GM12873 (cell line): Measurements from ENCODE around the gene LACRT.

Experiments used
- CTCF ChIP-seq: IDR thresholded peaks from 2 replicates; pipeline ENCODE4 v1.5.1; 2012; ENCODE audit warnings: low read depth, mild to moderate bottlenecking, moderate library complexity, low read length, control low read depth; ENCODE audit not compliant: insufficient read depth; ENCODE audit errors: missing control alignments

LACRT gene

GRCh38 chr12:54593725-54594124 lies 41.0 kb downstream of the LACRT start:
- TF ChIP-seq CTCF, result no peak

- TF ChIP-seq CTCF, result no peak
Measured at GRCh38 chr12:54593135-54593534, 41.6 kb downstream of the LACRT start.

DNA sequence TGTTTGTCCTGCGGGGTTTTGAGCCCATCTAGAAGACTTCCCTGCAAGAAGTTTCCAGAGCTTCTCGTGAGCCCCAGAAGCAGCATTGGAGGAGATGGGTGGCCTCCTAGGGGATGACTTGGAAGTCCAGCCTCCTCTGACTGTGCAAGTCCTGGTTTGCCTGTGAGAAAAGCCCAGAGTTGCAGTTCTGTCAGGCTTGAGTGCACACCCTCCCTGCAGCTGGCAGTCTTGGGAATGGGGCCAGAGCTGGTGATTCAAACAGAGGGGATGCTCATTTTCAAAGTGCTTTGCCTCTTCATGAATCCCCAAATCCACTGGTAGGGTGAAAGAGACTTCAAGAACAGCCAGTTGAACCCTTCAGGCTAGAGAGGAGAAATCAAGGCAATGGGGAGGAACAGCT lies 42.4 kb downstream of the LACRT start:
- TF ChIP-seq CTCF, result no peak

DNA sequence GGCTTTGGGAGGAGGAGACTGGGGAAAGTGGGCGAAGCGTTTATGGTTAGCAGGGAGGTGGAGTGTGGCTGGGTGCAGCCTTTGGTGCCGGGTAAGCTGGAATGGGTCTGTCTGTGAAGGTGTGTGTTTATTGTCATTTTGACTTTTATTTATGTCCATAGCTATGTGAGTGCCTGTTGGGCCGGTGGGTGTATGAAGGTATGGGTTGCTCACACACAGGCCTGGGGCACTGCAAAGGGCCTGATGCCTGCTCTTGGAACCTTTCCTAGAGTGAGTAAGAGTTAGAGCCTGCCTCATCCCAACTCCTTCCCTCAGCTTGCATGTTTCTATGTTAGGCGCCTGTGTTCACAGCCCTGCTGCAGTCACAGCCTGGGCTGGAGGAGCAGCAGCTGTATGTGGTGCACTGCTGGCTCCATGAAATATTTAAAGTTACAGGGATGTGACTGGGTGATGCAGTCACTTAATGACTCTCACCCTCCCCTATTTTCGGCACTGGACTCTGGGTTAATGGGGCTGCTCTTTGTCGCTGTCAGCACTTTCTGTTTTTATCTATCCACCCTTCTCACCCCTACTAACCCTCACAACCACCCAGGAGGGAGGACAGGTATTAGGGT lies 43.6 kb downstream of the LACRT start:
- no peak for TF ChIP-seq CTCF

- TF ChIP-seq CTCF, result no peak
Measured at GRCh38 chr12:54589964-54590363, 44.7 kb downstream of the LACRT start.

- TF ChIP-seq CTCF, result no peak
Measured at GRCh38 chr12:54588890-54589267, 45.8 kb downstream of the LACRT start.

DNA sequence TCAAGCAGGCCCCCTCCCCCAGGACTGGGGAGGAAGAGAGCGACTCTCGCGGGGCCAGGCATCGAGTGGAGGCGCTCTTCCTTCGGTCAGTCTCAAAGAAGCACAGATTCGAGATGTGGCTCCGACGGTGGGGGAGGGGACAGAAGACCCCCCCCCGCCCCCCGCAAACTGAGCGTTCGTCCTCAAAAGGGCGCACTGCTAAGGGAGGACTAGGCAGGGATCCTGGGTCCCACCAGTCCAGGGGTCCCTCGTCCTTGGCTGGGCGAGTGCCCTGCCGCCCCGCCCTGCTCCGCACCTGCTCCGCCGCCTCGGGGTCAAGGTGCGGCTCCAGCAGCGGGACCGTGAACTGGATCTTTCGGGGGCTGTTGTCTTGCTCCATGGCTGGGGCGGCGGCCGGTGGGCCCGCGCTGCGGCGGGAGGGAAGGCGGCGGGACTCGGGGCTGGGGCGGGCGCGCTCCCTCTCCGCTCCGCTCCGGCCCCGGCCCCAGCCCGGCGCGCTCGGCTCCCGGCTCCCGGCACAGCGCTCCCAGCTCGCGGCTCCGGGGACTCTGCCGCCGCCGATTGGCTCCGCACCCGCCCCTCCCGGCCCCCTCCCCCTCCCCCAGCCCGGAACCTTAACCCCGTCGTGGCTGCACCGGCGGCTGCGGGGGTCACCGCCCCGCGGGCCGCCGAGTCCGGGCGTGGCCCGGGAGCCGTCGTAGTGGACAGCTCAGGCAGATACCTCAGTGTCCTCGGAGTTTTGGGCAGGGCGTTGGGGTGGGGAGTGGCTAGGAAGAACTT lies 46.4 kb downstream of the LACRT start, which contains the start of gene PPP1R1A:
TSS of gene PPP1R1A (minus strand) at position 550 of the 780 bp plus-strand sequence. CDS start at position 379, 171 bp downstream.
- no peak for TF ChIP-seq CTCF
